UCSD-AML1 (cell line): ENCODE data around the gene NOL4L.
"Not testable (repeated sequence)": the region's sequence is repeated elsewhere in the genome, so short reads cannot be mapped to it uniquely, and the experiment has no call there.

ENCODE experiments used
- DNase-seq: peaks from one replicate; lab custom pipeline; 2025; ENCODE audit not compliant: unreplicated experiment; lab: John Stamatoyannopoulos, UW

NOL4L gene

DNA sequence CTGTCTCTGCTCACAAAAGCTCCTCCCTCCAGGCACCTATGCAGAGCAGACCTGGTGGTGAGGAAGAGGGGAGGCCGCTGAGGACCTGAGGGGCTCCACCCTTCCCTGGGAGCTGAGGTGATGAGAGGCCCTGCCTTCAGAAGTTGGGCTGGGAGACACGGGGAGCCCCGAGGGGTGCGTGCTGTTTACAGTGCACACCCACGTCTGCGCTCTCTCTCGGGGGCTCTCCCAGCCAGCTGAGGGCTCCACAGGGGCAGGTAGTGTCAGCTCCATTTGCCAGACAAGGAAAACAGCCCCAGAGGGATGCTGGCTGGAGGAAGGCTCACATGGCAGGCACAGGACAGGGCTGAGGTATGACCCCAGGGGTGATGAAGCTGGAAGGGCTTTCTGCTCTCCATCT, 13.5 kb upstream of the NOL4L start:
- no peak for DNase-seq

DNA sequence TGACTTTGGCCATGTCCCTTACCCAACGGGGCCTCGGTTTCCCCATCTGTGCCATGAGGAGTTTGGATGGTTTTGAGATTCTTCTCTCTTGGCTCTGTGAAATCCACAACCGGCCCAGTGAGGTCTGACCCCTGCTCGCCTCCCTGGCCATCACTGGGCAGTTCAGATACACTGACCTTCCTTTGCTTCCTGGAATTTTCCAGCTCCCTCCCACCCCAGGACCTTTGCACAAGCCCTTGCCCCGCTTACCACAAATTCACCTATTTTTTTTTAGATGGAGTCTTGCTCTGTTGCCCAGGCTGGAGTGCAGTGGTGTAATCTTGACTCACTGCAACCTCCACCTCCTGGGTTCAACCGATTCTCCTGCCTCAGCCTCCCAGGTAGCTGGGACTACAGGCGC, 12.6 kb upstream of the NOL4L start:
- no peak for DNase-seq

DNA sequence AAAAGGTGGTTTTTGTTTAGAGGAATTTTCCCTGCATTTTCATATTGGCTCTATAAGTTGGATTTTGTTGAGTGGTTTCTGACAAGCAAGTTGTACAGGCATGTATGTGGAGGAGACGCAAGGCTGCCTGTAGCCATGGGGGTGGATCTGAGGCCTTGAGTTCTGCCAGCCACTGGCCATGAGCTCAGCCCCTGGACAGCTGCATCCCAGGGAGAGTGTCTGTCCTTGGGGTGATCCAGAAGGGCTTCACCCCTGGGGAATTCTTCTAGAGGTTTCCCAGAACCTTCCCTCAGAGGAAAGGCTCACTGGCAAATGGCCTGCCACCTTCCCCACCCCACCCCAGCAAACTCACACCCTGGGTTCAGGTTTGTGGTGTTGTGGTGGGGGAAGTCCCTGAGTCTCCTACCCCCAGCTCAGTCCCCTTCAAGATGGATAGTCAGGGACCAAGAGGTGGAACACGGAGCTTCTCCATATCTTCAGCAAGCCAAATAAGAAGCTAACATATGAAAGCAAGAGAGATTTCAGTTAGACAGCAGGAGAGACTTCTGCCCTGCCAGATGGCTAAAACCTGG, 11.6 kb upstream of the NOL4L start:
- DNase-seq: no peak

DNA sequence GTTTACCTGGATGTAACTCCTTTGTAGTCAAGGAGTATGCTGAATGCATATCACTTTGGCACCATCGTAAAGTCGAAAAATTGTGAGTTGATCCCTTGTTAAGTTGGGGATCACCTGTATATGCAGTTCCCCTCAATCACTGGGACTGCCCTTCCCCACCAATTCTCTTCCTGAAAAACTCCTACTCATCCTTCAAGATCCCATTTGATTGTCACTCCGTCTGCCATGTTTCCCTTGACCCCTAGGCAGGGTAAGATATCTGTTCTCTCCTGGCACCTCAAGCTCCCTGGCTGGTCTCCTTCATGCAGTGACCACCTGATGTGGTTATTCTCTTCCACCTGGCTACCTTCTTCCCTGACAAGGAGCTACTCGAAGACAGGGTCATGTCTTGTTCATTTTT, 10.0 kb upstream of the NOL4L start:
- no peak for DNase-seq

DNA sequence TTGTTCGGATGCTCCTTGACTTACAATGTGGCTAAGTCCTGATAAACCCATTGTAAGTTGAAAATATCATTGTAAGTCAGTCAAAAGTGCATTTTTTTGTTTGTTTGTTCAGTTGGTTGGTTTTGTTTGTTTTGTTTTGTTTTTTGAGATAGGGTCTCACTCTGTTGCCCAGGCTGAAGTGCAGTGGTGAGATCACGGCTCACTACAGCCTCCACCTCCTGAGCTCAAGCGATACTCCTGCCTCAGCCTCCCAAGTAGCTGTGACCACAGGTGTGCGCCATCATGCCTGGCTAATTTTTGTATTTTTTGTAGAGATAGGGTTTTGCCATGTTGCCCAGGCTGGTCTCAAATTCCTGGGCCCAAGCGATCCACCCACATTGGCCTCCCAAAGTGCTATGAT, 9.5 kb upstream of the NOL4L start:
- DNase-seq: not testable (repeated sequence)

DNA sequence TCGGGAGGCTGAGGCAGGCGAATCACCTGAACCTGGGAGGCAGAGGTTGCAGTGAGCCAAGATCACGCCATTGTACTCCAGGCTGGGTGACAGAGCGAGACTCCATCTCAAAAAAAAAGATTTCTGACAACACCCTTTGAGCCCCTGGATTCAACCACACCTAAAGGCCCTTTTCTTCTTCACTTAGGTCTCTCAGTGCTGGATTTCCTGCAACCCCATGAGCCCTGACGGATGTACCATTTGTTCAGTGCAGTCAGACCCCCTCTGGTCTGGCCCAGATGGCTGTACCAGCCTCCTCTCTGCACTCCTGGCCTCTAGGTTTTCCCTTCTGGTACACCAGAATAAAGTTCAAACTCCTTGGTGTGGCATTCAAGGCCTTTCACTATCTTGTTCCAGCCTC, 9.1 kb upstream of the NOL4L start:
- no peak for DNase-seq

DNA sequence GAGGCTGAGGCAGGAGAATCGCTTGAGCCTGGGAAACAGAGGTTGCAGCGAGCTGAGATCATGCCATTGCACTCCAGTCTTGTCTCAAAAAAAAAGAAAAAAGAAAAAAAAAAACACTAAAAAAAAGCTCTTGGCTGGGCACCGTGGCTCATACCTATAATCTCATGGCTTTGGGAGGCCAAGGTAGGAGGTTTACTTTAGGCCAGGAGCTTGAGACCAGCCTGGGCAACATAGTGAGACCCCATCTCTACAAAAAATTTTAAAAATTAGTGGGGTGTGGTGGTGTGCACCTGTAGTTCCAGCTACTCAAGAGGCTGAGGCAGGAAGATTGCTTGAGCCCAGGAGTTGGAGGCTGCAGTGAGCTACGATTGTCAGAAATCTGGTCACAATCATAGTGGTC, 7.5 kb upstream of the NOL4L start:
- DNase-seq: not testable (repeated sequence)

DNA sequence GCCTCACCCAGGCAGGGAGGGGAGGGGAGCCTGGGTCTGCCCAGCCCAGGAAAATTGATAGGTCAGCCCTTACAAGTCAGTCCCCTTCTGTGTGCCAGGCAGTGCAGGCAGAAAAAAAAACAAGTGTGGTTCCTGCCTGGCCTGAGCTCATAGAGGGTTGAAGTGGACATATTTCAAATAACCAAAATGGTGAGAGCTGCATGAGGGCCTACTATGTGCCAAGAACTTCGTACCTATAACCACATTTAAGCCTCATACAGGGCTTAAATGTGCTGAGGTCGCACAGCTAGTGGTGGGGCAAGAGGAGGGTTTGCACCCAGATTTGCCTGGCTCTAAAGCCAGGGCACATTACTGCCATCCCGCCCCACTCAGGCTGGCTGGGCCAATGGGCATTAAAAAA, 6.9 kb upstream of the NOL4L start:
- no peak for DNase-seq

DNA sequence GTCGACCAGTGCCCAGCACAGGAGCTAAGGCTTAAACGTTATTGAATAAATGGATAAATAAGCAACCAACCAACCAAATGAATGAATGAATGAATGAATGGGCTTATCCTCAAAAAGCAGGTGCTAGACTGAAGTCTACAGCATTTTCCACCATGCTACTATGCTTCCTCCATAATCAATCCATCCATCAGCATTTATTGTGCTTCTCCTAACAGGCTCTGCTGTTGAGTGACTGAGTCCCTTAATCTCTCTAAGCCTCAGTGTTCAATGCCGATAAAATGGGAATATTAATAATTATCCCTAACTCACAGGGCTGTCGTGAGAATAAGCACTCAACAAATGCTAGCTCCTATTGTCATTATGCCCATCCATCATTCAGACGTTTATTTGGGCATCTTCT, 4.6 kb upstream of the NOL4L start:
- DNase-seq: no peak

DNA sequence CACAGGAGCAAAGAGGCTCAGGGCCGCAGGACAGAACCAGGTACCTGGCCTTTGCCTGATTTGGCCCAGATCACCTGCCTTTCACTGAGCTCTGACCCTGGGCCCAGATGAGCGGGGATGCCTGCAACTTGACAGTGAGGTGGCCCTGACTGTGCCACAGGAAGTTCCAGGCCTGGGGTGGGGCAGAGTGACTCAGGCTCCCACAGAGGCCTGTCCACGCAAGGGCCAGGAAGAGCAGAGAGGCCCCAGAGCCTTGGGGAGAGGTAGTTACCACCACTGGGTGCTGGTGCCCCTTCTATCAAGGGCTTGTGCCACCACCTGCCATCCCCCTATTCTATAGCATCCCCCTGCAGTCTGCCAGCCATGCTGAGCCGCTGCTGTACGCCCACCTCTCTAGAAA, 4.1 kb upstream of the NOL4L start:
- peak; percentile 27 for DNase-seq

DNA sequence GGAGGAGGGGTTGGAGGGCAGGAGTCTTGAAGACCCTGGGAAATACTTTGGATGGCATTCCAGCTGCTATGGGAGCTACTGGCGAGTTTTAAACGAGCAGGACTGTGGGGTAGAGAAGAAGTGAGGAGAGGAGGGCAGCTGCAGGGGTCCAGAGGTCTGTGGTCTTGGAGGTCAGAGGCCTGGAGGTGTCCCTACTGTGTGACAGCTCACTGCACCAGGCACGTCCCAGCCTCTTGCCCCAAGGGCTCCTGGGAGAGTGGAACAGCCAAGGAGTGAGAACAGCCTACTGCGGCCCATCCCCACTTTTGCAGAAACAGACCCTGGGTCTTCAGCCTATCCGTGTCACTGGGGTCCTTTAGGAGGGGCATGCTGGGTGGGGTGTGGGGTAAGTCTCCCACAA, 2.9 kb upstream of the NOL4L start:
- DNase-seq: no peak

DNA sequence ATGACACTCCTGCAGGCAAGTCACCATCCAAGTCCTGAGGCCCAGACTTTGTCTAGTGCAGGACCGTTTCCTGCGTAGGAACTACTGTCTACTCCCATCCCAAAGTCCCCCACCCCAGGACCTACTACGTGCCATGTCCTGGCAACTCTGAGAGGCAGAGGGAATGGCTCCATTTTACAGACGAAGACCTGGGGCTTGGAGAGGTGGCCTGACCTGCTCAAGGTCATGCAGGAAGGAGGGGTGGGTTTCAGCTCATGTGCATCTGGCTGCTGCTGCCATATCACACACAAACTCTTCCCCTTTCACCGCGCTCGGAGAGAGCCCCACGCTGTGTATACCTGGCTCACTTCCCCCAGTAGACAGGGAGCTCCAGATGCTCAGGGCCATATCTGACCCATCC, 1.2 kb upstream of the NOL4L start:
- no peak for DNase-seq

DNA sequence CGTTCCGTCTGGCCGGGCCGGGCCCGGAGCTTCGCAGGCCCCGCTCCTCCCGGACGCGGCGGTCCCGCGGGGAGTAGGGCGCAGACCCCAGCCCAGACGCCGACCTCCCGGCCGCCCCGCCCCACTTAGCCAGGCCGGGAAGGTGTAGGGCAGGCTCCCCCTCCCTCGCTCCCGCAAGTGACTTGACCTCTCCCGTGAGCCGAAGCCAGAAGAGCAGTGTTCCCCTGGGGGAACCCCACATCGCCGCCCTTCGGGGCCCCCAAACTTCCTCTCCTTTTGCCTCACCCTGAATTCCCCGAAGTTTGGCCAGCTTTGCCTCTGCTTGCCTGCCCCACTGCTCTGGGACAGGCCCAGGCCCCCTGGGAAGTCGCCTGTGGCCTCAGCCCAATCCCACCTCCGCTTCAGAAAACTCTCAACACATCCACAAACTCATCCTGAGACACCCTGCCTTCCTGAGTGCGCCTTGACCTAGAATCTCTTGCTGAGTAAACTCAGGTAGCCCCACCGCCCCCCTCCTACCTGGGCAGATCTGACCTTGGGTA, 524 bp upstream of the NOL4L start:
- no peak for DNase-seq

DNA sequence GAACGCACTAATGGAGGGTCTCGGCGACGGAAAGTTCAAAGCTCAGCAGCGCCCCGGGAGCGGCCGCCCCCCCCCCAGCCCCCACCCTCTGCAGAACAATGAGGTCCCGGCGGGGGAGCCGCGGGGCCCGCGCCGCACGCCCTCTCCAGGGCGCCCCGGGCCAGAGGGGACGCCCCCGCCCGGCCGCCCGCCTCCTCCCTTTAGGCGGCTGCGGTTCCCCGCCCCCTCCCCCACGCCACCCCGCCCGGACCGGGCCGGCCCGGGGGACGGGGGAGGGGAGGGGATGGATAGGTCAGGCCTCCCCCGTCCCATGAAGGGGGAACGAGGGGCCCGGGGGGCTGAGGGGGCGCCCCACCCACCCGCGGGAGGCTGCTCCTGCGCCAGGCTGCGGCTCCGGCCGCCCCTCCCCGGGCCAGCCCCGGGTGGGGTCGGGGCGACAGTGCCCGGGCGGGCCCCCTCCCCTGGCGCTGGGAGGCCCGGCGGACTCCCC, 1.5 kb downstream of the NOL4L start:
- DNase-seq: peak; percentile 64

DNA sequence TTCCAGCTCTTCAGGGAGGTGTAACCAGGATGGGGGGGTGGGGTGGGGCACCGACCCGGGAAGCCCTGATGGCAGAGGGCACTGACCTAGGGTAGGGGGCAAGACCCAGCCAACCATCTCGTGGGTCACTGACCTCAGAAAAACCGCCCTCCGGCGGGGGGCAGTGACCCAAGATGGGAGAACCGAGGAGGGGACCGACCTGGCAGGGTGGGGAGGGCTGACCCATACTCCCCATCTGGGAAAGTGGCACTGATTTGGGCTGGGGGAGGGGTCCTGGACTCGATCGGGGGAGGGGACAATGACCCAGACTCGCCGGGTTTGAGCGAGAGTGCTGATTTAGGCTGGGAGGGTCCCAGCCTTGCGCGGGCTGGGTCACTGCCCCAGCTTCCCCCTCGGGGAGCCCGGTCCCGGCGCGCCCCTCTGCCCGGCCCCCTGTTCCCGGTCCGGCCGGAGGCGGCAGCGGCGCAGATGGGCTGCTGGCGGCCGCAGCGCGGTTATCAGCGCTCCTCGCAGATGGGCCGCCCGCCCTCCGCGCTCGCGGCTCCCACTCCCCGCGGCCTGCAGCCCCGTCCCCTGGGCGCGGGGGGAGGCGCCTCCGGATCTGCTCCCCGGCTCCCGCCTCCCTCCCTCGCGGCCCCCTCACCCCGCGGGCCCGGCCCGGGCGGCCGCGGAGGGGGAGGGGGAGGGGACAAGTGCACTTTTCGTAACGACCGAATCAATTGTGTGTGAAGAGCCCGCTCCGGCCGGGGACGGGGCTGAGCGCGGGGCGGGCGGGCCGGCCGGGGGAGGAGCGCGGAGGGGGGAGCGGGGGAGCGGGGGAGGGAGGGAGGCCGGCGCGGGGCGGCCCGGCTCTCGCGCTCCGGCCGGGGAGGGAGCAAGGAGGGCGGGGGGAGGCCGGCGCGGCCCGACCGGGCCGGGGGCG, 2.2 kb downstream of the NOL4L start:
- peak; percentile 54 for DNase-seq

DNA sequence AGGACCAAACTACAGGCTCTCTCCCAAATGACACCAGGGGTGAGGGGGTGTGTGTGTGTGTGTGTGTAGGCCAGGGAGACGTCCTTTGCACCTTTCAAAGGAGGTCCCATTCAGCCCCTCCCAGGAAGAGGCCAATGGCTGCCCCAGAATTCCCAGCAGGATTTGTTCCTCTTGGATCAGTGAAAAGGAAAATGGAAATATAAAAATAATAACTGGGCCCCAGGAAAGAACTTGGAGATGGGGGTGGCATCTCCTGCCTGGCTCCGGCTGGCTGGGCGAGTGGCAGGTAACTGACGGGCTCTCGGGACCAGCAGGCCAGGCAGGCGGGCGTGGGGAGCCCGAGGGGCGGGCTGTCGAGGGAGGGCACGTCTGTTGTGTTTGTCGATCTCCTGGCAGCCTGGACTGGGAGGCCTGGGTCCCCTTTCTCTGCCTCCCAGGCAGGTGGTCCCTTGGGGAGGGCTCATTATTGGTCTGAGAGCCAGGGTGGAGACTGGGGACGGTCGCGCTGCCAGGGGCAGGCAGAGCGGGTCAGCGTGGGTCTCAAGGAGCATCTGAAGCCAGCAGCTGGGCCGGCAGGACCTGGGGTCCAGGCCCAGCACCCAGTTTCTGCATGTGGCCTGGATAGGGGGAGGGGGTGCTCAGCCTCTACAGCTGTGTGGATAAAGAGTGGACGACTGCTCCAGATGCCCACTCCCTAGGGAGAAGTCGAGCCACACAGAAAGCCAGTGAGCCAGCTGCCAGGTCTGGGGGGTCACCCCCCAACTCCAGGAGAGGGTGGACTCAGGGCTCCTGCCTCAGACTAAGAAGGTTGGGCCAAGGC, 3.1 kb downstream of the NOL4L start:
- DNase-seq: no peak

DNA sequence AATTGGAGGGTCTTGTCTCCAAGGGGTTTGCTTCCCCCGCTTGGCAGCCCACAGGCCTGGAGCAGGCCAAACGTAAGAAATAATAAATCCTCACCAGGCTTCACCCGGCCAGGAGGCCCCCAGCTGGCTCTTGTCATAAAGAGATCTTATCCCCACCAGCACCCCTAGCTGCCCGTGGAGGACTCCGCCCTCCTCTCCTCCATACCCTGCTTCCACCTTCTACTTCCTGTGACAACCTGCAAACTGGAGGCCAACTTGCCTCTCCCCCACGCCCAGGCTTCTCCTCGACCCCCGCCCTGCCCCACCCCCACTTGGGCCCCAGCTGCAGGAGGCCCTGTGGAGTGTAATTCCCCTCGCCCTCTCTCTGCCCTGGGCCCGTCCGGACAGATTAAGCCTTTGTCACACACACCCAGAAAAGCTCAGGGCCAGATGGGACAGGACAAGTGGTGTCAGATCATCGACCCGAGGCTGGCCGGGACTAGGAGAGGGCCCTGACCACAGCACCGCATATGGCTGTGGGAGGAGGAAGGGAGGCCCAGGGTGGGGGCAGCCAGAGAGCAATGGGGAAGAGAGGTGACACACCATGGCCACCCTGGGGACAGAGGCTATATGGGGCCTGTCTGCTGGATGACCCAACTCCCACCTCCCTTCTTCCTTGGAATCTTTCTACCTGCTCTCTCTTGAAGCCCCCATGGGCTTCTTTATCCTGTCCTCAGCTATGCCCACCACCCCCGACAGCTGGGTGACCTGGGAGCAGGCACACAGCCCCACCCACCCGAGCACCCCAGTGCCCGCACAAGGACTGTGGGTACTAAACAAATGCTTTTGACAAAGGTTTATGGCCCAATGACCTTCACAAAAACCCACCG, 3.9 kb downstream of the NOL4L start:
- peak; percentile 76 for DNase-seq

DNA sequence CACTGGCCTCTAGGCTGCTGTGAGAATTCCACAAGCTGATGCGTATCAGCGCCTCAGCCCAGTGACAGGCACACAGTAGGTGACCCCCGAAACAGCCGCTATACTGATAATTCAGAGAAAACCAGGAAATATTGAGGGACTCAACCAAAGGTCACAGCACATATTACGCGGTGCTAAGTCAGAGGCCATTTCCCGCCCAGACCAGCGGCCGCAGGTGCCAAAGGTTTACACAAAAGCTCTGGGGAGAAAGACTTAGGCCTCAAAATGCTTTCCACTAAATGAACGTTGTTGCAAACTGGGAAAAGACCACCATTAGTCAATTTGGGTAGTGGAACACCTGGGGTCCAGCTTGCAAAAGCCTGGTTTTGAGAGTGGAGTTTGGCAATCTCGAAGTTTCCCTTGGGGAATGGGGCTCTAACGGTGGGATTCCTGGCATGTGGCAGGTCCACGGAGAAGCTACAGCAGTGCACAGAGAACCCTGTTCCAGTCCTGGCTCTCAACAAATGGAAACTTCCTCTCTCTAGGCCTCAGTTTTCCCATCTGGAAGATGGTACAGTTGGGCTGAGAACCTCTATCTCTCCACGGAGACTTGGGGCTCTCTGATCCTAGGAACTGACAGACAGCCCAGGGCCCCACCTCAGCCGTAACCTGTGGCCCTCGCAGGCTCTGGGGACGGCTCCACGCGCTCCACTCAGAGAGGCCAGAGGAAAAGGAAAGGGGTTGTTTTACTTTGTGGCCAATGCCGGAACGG, 4.7 kb downstream of the NOL4L start:
- no peak for DNase-seq

DNA sequence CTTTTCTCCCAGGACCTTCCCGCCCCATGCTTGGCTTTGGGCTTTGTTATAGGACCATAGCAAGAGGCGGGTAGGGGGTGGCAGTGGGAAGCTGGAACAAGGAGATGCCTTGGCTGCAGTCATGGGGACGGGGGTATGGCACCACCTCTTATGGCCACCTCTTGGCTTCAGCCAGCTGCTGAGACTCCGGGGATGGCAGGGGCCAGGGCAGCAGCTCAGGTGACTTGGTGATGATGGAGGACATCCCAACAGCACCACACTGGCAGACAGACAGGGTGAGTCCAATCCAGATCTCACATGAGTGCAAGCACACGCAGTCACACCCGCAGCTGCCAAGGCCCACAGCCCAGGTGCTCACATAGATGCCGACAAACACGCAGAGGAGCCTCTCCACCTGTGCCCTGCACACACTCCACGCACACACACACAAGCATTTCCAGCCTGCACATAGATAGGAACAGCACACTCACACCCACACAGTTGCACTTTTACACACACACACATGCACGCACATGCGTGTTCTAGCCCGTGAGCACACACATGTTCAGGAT, 6.2 kb downstream of the NOL4L start:
- no peak for DNase-seq
